Transverse colon (tissue), 4 donors: ENCODE measurements around the gene ARMC2. TPM values are rescaled to one million over a fixed set of nuclear protein-coding genes. Genes with fewer than 3 reads are reported as not detected.

ENCODE experiments used
- DNase-seq: peaks from one replicate; pipeline ENCODE4 v3.0.0-alpha.2; 2019
- H3K27ac ChIP-seq, 4 donors: fragments of 200-600 bp; sonication (generic); 2 replicates each; pipeline ENCODE4 v1.5.1; 2016 to 2018; ENCODE audit warnings: inconsistent platforms in 4 of 4
- H3K27me3 ChIP-seq: fragments of 200-600 bp; sonication (generic); 2 replicates; pipeline ENCODE4 v1.5.1; 2017; ENCODE audit warnings: inconsistent platforms
- H3K36me3 ChIP-seq, 4 donors: fragments of 200-600 bp; sonication (generic); 2 replicates each; pipeline ENCODE4 v1.5.1; 2017 to 2019; ENCODE audit warnings: inconsistent platforms in 4 of 4
- H3K4me1 ChIP-seq, 4 donors: fragments of 200-600 bp; sonication (generic); 2 replicates each; pipeline ENCODE4 v1.5.1; 2017 to 2020; ENCODE audit warnings: inconsistent platforms in 4 of 4
- H3K4me3 ChIP-seq, 4 donors: fragments of 200-600 bp; sonication (generic); 1 replicate in 1 of 4; 2 replicates in 3 of 4; pipeline versions ENCODE4 v1.5.1 to v1.6.1; 2017 to 2019; ENCODE audit warnings: inconsistent platforms in 4 of 4
- H3K9me3 ChIP-seq, 2 donors: fragments of 200-600 bp; sonication (generic); 2 replicates each; pipeline ENCODE4 v1.5.1; 2017 to 2019; ENCODE audit warnings: inconsistent platforms in 2 of 2
- EP300 ChIP-seq: sonication (generic); formaldehyde crosslinking; IDR thresholded peaks from one replicate; pipeline ENCODE4 v1.6.1; 2017; ENCODE audit warnings: antibody characterized with exemption, low read depth
- POLR2A ChIP-seq: fragments of 450-650 bp; IDR thresholded peaks from one replicate; pipeline ENCODE4 v1.6.1; 2016; ENCODE audit warnings: antibody characterized with exemption, mild to moderate bottlenecking, moderate library complexity
- POLR2AphosphoS5 ChIP-seq, 3 donors: sonication (generic); formaldehyde crosslinking; IDR thresholded peaks; one replicate each; pipeline ENCODE4 v1.6.1; 2016; ENCODE audit warnings: antibody characterized with exemption in 3 of 3
- WGBS, 2 donors: methylation state at CpG; one replicate each; pipeline ENCODE4 v1.1.5; 2018; ENCODE audit warnings: low coverage in 1 of 2; 5-methylcytosine and 5-hydroxymethylcytosine counted together
- in situ Hi-C, 4 donors: fragments of 200-750 bp; cut with MboI; loops; one replicate each; pipeline versions ENCODE4 v1.15.0 to v1.15.1; 2017; ENCODE audit warnings: low sequenced_read_pairs in 3 of 4, low pct_ligation_motif_present in 1 of 4, low pct_unique_long_range_greater_than_20kb in 1 of 4
- intact Hi-C: fragments of 100-400 bp; cut with DNase I; formaldehyde crosslinking; loops from one replicate; pipeline ENCODE4 v1.15.1; 2023; ENCODE audit warnings: low total_unique reads
- total RNA-seq, 4 donors: library from RNA; depleted of rRNA; stranded (reverse); fragments of >200 nt; gene quantifications; one replicate each; pipeline ENCODE4 v1.1.0, GENCODE V29; 2016
- TF ChIP-seq, protein P1 (sequence below), 5 experiments: fragments of 200-600 bp in 3 of 5; fragments of 450-650 bp in 2 of 5; sonication (generic) in 3 of 5; IDR thresholded peaks; 1 replicate in 2 of 5; 2 replicates in 3 of 5; pipeline ENCODE4 v1.5.1; 2016 to 2017; ENCODE audit warnings: antibody characterized with exemption in 5 of 5, inconsistent platforms in 3 of 5, mild to moderate bottlenecking in 2 of 5, moderate library complexity in 1 of 5

Gene ARMC2
- total RNA-seq, 4 donors from 2014 or later, result 2.0 to 7.5 (median 3.0) TPM

DNA sequence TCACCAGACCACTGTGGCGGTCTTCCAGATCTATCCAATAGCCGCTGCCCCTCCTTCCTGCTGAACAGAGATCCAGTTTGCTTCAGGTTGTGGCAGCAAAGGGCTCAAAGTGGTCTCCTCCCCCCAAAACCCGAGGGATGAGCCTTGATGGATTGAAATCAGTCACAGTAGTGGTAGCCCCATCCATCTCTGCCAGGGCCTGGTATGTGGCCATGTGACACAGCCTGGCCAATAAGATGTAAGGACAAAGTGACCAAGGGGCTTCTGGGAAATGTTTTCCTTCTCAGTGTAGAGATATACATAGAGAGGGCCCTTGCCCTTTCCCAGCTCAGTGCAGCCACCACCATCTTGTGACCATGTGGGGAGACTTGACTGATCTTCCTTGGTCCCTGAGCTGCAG lies 4.1 kb upstream of the ARMC2 start:
- 93% methylated on average over 3 of the region's 3 CpGs; no CpG with 5 or more reads in 1 of the 2 donors for WGBS, 2 donors
- in situ Hi-C loops (loop anchor here in 2 of 4 donors (25.0 kb wide), 2 partner anchors 218 to 307 kb away; no protein-coding TSS in a partner anchor), intact Hi-C loops (no loop called here)
- Histone ChIP-seq H3K9me3 (no peaks in the 10 kb centered on the region), H3K4me1 (peaks cover 0 to 12% (median 10%) of the 10 kb centered on the region in 4 donors), H3K27me3 (no peaks in the 10 kb centered on the region), H3K4me3 (no peak overlapping the region), H3K36me3 (no peaks in the 10 kb centered on the region), H3K27ac (no peak overlapping the region)
- DNase-seq, result no peak
- TF ChIP-seq EP300, result no peak
- no peak for TF ChIP-seq POLR2AphosphoS5 (IDR thresholded peaks at IDR 0.05)
- TF ChIP-seq POLR2A, result no peak
- TF ChIP-seq, protein P1, sequence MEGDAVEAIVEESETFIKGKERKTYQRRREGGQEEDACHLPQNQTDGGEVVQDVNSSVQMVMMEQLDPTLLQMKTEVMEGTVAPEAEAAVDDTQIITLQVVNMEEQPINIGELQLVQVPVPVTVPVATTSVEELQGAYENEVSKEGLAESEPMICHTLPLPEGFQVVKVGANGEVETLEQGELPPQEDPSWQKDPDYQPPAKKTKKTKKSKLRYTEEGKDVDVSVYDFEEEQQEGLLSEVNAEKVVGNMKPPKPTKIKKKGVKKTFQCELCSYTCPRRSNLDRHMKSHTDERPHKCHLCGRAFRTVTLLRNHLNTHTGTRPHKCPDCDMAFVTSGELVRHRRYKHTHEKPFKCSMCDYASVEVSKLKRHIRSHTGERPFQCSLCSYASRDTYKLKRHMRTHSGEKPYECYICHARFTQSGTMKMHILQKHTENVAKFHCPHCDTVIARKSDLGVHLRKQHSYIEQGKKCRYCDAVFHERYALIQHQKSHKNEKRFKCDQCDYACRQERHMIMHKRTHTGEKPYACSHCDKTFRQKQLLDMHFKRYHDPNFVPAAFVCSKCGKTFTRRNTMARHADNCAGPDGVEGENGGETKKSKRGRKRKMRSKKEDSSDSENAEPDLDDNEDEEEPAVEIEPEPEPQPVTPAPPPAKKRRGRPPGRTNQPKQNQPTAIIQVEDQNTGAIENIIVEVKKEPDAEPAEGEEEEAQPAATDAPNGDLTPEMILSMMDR (IDR thresholded peaks at IDR 0.05), result no peak

DNA sequence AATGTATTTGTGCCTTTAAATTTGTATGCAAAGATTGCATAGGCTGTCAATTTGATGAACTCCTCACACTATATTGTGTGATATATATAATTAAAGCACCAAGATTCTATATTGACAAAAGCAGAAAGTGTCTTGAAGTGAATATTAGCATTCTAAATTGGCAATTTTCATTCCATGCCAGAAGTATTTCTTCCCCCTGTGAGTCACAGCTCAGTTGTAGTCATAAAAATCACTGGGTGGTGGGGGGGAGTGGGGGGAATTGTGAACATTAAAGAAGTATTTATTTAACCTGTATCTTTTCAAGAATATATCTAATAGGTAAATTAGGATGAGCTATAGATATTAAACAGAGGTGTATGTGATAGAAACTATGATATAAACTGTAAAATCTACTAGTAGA lies 3.1 kb upstream of the ARMC2 start:
- H3K9me3 ChIP-seq, result no peaks in the 10 kb centered on the region
- H3K36me3 ChIP-seq, result no peaks in the 10 kb centered on the region
- intact Hi-C loops, result no loop called here
- no peak overlapping the region for H3K27ac ChIP-seq
- peaks cover 0 to 18% (median 12%) of the 10 kb centered on the region in 4 donors for H3K4me1 ChIP-seq
- TF ChIP-seq, protein P1 (IDR thresholded peaks at IDR 0.05), result no peak
- no peak for TF ChIP-seq POLR2A
- no peak for TF ChIP-seq POLR2AphosphoS5 (IDR thresholded peaks at IDR 0.05)
- TF ChIP-seq EP300, result no peak
- H3K27me3 ChIP-seq, result no peaks in the 10 kb centered on the region
- no peak overlapping the region for H3K4me3 ChIP-seq
- in situ Hi-C loops, result loop anchor here in 2 of 4 donors (25.0 kb wide), 2 partner anchors 217 to 308 kb away; no protein-coding TSS in a partner anchor
- DNase-seq, result no peak

DNA sequence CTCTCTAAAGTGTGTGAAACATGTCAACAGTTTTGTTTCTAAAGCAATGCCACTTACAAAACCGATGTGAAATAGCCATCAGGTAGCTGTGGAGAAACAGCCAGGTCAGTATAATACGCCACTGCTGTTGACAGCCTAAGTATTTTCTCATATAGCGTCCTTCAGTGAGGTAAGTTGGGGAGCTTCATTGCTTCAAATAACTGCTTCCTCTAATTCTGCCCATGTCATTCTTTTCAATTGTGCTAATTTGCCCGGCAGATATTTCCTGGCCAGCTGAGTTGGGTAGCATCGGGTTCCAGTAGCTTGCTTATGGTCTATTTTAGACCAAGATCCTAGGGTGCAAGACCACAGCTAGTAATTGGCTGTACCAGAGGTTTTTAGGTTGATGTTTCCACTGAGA lies 2.1 kb upstream of the ARMC2 start:
- Histone ChIP-seq H3K9me3 (no peaks in the 10 kb centered on the region), H3K4me3 (no peak overlapping the region), H3K4me1 (peaks cover 0 to 19% (median 15%) of the 10 kb centered on the region in 4 donors), H3K27me3 (no peaks in the 10 kb centered on the region), H3K27ac (no peak overlapping the region), H3K36me3 (no peaks in the 10 kb centered on the region)
- no peak for DNase-seq
- intact Hi-C loops, result no loop called here
- TF ChIP-seq EP300 (no peak), POLR2AphosphoS5 (IDR thresholded peaks at IDR 0.05) (no peak)
- TF ChIP-seq, protein P1 (IDR thresholded peaks at IDR 0.05), result no peak
- in situ Hi-C loops, result loop anchor here in 2 of 4 donors (25.0 kb wide), 2 partner anchors 216 to 309 kb away; no protein-coding TSS in a partner anchor
- 80 to 83% methylated on average over 1 to 5 of the region's 5 CpGs for WGBS, 2 donors

DNA sequence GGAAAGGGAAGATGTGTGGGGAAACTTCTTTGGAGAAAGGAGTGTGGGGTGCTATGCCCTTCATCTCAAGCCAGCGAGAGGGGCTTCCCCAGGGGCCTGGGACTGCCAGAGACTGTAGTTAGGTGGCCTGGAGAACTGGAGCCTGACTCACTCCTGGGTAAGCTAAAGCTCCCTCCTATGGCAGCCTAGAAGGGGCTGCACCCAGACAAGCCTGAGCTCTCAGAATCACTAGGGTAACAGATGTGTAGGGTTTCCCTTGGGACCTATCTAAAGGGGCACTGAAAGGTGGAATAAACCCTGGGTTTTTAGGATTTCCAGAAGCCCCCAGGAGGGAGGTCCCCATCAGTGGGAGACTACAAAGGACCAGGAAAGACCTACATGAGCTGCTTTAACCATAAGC lies 1.6 kb upstream of the ARMC2 start:
- Histone ChIP-seq H3K4me3 (no peak overlapping the region), H3K36me3 (no peaks in the 10 kb centered on the region), H3K27ac (no peak overlapping the region), H3K27me3 (no peaks in the 10 kb centered on the region), H3K9me3 (no peaks in the 10 kb centered on the region), H3K4me1 (peaks cover 0 to 20% (median 15%) of the 10 kb centered on the region in 4 donors)
- 67 to 95% methylated on average over 1 of the region's 1 CpG for WGBS, 2 donors
- in situ Hi-C loops (loop anchor here in 2 of 4 donors (25.0 kb wide), 2 partner anchors 216 to 309 kb away; no protein-coding TSS in a partner anchor), intact Hi-C loops (no loop called here)
- no peak for TF ChIP-seq POLR2A
- TF ChIP-seq, protein P1 (IDR thresholded peaks at IDR 0.05), result no peak
- no peak for TF ChIP-seq POLR2AphosphoS5 (IDR thresholded peaks at IDR 0.05)
- no peak for TF ChIP-seq EP300
- DNase-seq, result no peak
